Lower leg skin (tissue), 4 donors: ENCODE data around the gene THSD4. TPM values are rescaled to one million over a fixed set of nuclear protein-coding genes. Genes with fewer than 3 reads are reported as not detected.
"Not testable (repeated sequence)": the region's sequence is repeated elsewhere in the genome, so short reads cannot be mapped to it uniquely, and the experiment has no call there.

Experiments used
- DNase-seq, 2 donors: peaks; one replicate each; pipeline ENCODE4 v3.0.0-alpha.2; 2019; ENCODE audit warnings: low spot score in 2 of 2
- H3K4me3 ChIP-seq: fragments of 200-600 bp; sonication (generic); 2 replicates; pipeline ENCODE4 v1.5.1; 2017; ENCODE audit warnings: mild to moderate bottlenecking, low read depth; ENCODE audit not compliant: poor library complexity, severe bottlenecking
- POLR2A ChIP-seq, 2 donors: fragments of 450-650 bp; IDR thresholded peaks; one replicate each; pipeline ENCODE4 v1.6.1; 2016 to 2017; ENCODE audit warnings: antibody characterized with exemption in 2 of 2, mild to moderate bottlenecking in 1 of 2, moderate library complexity in 1 of 2
- WGBS, 2 donors: methylation state at CpG; one replicate each; pipeline ENCODE4 v1.1.5; 2018; 5-methylcytosine and 5-hydroxymethylcytosine counted together
- intact Hi-C: fragments of 100-400 bp; cut with DNase I; formaldehyde crosslinking; loops from one replicate; pipeline ENCODE4 v1.15.0; 2023; ENCODE audit warnings: low total_unique reads
- total RNA-seq, 4 donors: library from RNA; depleted of rRNA; stranded (reverse); fragments of >200 nt; gene quantifications; one replicate each; pipeline ENCODE4 v1.1.0, GENCODE V29; 2016
- TF ChIP-seq, protein P1 (sequence below), 3 donors: fragments of 450-650 bp; IDR thresholded peaks; one replicate each; pipeline ENCODE4 v1.5.1; 2016; ENCODE audit warnings: antibody characterized with exemption in 3 of 3, mild to moderate bottlenecking in 3 of 3, moderate library complexity in 2 of 3

THSD4 gene
- total RNA-seq, 4 donors from 2014 or later, result 9.3 to 39.2 (median 32.8) TPM

DNA sequence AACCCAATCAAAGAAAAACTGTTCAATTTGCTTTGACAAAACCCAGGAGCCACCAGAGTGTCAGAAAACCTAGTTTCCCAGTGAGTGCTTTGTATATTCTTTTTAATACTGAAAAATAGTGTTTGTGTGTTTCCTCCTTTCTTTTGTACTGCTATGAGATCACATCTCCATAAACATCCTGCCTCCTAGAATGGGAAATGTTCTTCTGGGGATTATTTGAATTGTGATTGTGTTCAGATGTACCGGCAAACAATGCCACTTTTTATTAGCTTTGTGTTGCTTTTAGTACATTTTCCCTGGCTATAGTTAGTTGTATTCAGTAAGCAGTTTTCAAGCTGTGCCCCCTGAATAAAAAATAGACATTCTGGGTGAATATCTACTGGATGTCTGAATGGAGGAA is 547.0 kb downstream of the THSD4 start:
- intact Hi-C loops, result no loop called here
- TF ChIP-seq POLR2A (IDR thresholded peaks at IDR 0.05), result no peak
- TF ChIP-seq, protein P1, sequence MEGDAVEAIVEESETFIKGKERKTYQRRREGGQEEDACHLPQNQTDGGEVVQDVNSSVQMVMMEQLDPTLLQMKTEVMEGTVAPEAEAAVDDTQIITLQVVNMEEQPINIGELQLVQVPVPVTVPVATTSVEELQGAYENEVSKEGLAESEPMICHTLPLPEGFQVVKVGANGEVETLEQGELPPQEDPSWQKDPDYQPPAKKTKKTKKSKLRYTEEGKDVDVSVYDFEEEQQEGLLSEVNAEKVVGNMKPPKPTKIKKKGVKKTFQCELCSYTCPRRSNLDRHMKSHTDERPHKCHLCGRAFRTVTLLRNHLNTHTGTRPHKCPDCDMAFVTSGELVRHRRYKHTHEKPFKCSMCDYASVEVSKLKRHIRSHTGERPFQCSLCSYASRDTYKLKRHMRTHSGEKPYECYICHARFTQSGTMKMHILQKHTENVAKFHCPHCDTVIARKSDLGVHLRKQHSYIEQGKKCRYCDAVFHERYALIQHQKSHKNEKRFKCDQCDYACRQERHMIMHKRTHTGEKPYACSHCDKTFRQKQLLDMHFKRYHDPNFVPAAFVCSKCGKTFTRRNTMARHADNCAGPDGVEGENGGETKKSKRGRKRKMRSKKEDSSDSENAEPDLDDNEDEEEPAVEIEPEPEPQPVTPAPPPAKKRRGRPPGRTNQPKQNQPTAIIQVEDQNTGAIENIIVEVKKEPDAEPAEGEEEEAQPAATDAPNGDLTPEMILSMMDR (IDR thresholded peaks at IDR 0.05), result no peak
- no peak overlapping the region for H3K4me3 ChIP-seq
- 62 to 69% methylated on average over 1 of the region's 1 CpG for WGBS, 2 donors
- no peak for DNase-seq

DNA sequence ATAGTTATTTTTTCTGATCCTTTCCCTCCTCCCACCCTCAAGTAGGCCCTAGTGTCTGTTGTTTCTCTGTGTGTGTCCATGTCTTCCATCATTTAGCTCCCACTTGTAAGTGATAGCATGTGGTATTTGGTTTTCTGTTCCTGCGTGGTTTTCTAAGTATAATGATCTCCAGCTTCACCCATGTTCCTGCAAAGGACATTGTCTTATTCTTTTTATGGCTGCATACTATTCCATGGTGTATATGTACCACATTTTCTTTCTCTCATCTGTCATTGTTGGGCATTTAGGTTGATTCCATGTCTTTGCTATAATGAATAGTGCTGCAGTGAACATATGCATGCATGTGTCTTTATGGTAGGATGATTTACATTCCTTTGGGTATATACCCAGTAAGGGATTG is 549.4 kb downstream of the THSD4 start:
- TF ChIP-seq, protein P1 (IDR thresholded peaks at IDR 0.05), result no peak
- TF ChIP-seq POLR2A (IDR thresholded peaks at IDR 0.05), result no peak
- 89 to 92% methylated on average over 1 of the region's 1 CpG for WGBS, 2 donors
- intact Hi-C loops, result no loop called here
- H3K4me3 ChIP-seq, result no peak overlapping the region
- no peak for DNase-seq

DNA sequence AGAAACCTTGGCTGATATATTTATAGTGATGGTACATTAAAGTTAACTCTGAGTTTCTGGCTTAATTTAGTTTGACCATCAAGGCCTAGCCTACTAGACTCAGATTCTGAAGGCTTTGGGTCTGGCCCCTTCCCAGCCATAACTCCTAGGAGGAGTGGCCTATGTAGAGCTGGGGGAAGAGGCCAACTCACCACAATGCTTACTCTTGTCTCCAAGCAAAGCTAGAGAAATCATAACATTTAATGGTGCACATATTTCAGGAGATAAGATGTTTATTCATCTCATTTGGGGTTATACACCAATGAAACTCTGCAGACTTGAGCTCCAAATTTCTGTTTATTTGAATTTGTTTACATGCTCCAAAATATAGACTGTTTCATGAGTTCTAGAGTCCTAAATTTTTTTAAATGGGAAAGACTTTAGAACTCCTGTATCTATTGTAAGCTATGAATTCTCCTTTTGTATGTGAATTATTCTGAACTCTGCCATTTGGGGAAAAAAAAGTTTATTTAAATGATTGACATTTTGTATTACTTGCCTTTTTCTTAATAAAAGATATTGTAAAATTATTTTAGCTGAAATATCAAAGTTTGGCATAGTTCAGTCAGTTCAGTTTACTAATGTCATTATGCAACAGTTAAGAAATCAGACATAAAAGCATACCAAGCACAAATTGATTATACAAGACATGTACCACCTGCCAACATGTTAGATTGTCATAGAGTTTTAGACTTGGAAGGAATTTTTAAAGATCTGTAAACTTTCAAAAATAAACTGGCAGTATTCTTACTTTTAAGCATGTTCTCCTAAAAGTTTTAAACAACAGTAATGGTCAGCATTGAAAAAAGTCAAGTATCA is 551.7 kb downstream of the THSD4 start:
- no peak for TF ChIP-seq POLR2A (IDR thresholded peaks at IDR 0.05)
- TF ChIP-seq, protein P1 (IDR thresholded peaks at IDR 0.05), result no peak
- no peak for DNase-seq
- intact Hi-C loops, result no loop called here

DNA sequence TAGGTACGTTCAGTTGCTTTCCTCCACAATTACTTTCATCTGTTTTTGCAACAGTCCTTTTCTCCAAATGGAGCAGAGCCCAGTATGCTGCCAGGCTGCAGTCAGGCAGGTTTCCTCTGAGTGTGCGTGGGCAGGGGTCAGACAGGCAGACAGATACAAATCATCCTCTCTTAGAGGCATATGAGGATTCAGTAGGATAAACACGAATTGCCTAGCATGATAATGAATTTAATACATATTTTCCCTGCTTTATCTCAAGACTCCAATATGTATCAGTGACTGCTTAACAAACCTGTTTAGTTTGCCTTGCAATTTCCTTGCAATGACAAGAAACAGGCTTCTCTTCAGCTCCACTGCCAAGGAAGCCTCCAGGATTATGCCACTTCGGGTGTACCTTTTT is 554.4 kb downstream of the THSD4 start:
- TF ChIP-seq, protein P1 (IDR thresholded peaks at IDR 0.05), result no peak
- no peak for TF ChIP-seq POLR2A (IDR thresholded peaks at IDR 0.05)
- intact Hi-C loops, result no loop called here
- no peak for DNase-seq
- no peak overlapping the region for H3K4me3 ChIP-seq
- 44 to 45% methylated on average over 4 of the region's 4 CpGs for WGBS, 2 donors

More for the DNA sequence above, 551.7 kb downstream of the THSD4 start:
- H3K4me3 ChIP-seq, result no peak overlapping the region

DNA sequence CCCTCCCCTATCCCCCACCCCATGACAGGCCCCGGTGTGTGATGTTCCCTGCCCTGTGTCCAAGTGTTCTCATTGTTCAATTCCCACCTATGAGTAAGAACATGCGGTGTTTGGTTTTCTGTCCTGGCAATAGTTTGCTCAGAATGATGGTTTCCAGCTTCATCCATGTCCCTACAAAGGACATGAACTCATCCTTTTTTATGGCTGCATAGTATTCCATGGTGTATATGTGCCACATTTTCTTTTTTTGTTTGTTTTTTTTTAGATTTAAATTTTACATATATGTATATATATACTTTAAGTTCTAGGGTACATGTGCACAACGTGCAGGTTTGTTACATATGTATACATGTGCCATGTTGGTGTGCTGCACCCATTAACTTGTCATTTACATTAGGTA is 555.0 kb downstream of the THSD4 start:
- DNase-seq, result not testable (repeated sequence)
- 93 to 95% methylated on average over 3 of the region's 3 CpGs for WGBS, 2 donors

DNA sequence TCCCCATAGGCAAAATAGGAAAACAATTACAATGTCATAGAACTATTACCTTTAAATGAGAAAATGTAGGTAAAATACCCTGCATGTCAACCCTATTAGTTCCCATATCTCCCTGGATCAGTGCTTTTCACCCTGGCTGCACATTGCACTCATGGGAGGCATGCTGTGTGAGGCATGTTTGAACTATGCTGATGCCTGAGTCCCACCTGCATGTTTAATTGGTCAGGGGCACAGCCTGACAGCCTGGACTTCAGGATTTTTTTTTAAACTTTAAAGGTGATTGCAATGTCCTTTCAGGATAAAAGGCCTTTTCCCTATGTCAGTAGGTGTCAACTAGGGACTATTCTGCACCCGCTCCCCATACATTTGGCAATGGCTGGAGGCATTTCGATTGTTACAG is 559.1 kb downstream of the THSD4 start:
- intact Hi-C loops, result no loop called here
- 85 to 98% methylated on average over 2 of the region's 2 CpGs for WGBS, 2 donors
- TF ChIP-seq POLR2A (IDR thresholded peaks at IDR 0.05), result no peak
- TF ChIP-seq, protein P1 (IDR thresholded peaks at IDR 0.05), result no peak

More for the DNA sequence above, 555.0 kb downstream of the THSD4 start:
- intact Hi-C loops, H3K4me3 ChIP-seq: not testable (repeated sequence)

More for the DNA sequence above, 559.1 kb downstream of the THSD4 start:
- DNase-seq, result no peak
- no peak overlapping the region for H3K4me3 ChIP-seq
